GM19238 (cell line): Measurements from ENCODE around the gene CENPX.

Source experiments
- DNase-seq: peaks from one replicate; pipeline ENCODE4 v3.0.0; 2011; ENCODE audit warnings: low spot score; ENCODE audit not compliant: insufficient read length

Gene CENPX

GRCh38 chr17:82055023-82055964 lies 32.6 kb upstream of the CENPX start:
- no peak for DNase-seq

- no peak for DNase-seq
Measured at GRCh38 chr17:82054351-82055022, 31.8 kb upstream of the CENPX start.

- DNase-seq: no peak
Measured at GRCh38 chr17:82053556-82054263, 31.0 kb upstream of the CENPX start.

- no peak for DNase-seq
Measured at GRCh38 chr17:82053130-82053529, 30.5 kb upstream of the CENPX start.

GRCh38 chr17:82052638-82053059 lies 30.0 kb upstream of the CENPX start:
- no peak for DNase-seq

GRCh38 chr17:82051776-82052637 lies 29.3 kb upstream of the CENPX start, which contains the start of the genes GPS1 and RFNG:
Gene GPS1, plus strand, starts transcription at chr17:82051898. Its CDS starts 34 bp downstream, at chr17:82051932.
Gene RFNG, minus strand, starts transcription at chr17:82051811. Its CDS starts 45 bp downstream, at chr17:82051766.
- DNase-seq: peak; percentile 98

GRCh38 chr17:82050761-82051641 lies 28.3 kb upstream of the CENPX start:
- peak; percentile 48 for DNase-seq

GRCh38 chr17:82050152-82050760 lies 27.6 kb upstream of the CENPX start:
- DNase-seq: no peak

- no peak for DNase-seq
Measured at GRCh38 chr17:82049521-82049971, 26.9 kb upstream of the CENPX start.

- DNase-seq: no peak
Measured at GRCh38 chr17:82049106-82049505, 26.4 kb upstream of the CENPX start.

- DNase-seq: no peak
Measured at GRCh38 chr17:82048571-82048971, 25.9 kb upstream of the CENPX start.

- no peak for DNase-seq
Measured at GRCh38 chr17:82047914-82048570, 25.4 kb upstream of the CENPX start.

- no peak for DNase-seq
Measured at GRCh38 chr17:82047379-82047778, 24.7 kb upstream of the CENPX start.

- no peak for DNase-seq
Measured at GRCh38 chr17:82046903-82047302, 24.2 kb upstream of the CENPX start.

- DNase-seq: no peak
Measured at GRCh38 chr17:82045936-82046484, 23.3 kb upstream of the CENPX start.

GRCh38 chr17:82043507-82043906 lies 20.8 kb upstream of the CENPX start:
- DNase-seq: no peak

GRCh38 chr17:82042649-82043048 lies 20.0 kb upstream of the CENPX start:
- no peak for DNase-seq

- DNase-seq: no peak
Measured at GRCh38 chr17:82041144-82041814, 18.6 kb upstream of the CENPX start.
